ENCODE results near the gene CCDC126. TPM values are rescaled to one million over a fixed set of nuclear protein-coding genes. Genes with fewer than 3 reads are reported as not detected.
A peak's percentile ranks its signal among the peaks of the same experiment; 100 is the strongest.

CCDC126 gene
- total and polyA plus RNA-seq, 3 donors from 2014 or later: 32.0 to 97.2 (median 80.1) TPM

DNA sequence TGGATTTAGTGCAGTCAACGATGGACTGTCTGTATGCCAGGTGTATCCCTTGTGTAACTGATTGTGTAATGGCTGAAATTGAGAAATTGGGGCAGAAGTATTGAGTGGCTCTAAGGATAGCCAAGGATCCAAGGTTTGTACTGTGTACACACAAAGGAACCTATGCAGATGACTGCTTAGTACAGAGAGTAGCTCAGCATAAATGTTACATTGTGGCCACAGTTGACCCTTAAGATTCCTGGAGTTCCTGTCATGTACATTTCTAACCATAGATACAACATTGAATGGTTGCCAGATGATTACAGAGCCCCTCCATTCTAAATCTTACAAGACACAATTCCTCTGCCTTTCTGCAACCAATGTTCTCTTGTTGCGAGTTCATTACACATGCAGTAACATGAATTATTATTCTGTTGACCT is 25.3 kb downstream of the CCDC126 start:
- no peak overlapping the region for H3K4me3 ChIP-seq
- H3K27me3 ChIP-seq: no peaks in the 10 kb centered on the region
- no peaks in the 10 kb centered on the region for H3K36me3 ChIP-seq (ENCODE audit: low read depth, missing control alignments)
- H3K9me3 ChIP-seq: no peaks in the 10 kb centered on the region
- H3K27ac ChIP-seq: no peak overlapping the region
- peak; percentile 58 for DNase-seq
- no peaks in the 10 kb centered on the region for H3K4me1 ChIP-seq
- no peak for TF ChIP-seq POLR2A (IDR thresholded peaks at IDR 0.05)
- TF ChIP-seq, protein P1, sequence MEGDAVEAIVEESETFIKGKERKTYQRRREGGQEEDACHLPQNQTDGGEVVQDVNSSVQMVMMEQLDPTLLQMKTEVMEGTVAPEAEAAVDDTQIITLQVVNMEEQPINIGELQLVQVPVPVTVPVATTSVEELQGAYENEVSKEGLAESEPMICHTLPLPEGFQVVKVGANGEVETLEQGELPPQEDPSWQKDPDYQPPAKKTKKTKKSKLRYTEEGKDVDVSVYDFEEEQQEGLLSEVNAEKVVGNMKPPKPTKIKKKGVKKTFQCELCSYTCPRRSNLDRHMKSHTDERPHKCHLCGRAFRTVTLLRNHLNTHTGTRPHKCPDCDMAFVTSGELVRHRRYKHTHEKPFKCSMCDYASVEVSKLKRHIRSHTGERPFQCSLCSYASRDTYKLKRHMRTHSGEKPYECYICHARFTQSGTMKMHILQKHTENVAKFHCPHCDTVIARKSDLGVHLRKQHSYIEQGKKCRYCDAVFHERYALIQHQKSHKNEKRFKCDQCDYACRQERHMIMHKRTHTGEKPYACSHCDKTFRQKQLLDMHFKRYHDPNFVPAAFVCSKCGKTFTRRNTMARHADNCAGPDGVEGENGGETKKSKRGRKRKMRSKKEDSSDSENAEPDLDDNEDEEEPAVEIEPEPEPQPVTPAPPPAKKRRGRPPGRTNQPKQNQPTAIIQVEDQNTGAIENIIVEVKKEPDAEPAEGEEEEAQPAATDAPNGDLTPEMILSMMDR (IDR thresholded peaks at IDR 0.05): no peak
- 61 to 67% methylated on average over 2 of the region's 2 CpGs for WGBS, 2 donors
- intact Hi-C loops (cut with DNase I; ENCODE audit: low total_unique reads): no loop called here

GRCh38 chr7:23628370-23628769 is 31.2 kb downstream of the CCDC126 start:
- no peaks in the 10 kb centered on the region for H3K9me3 ChIP-seq
- no peaks in the 10 kb centered on the region for H3K36me3 ChIP-seq (ENCODE audit: low read depth, missing control alignments)
- intact Hi-C loops (cut with DNase I; ENCODE audit: low total_unique reads): no loop called here

GRCh38 chr7:23633417-23633816 is 36.2 kb downstream of the CCDC126 start:
- TF ChIP-seq, protein P1 (IDR thresholded peaks at IDR 0.05): no peak
- TF ChIP-seq POLR2A (IDR thresholded peaks at IDR 0.05): no peak
- no peak overlapping the region for H3K4me3 ChIP-seq
- WGBS, 2 donors: 86 to 89% methylated on average over 7 of the region's 7 CpGs
- no peak for DNase-seq
- H3K9me3 ChIP-seq: no peaks in the 10 kb centered on the region
- no peaks in the 10 kb centered on the region for H3K27me3 ChIP-seq
- intact Hi-C loops (cut with DNase I; ENCODE audit: low total_unique reads): no loop called here
- no peaks in the 10 kb centered on the region for H3K36me3 ChIP-seq (ENCODE audit: low read depth, missing control alignments)
- H3K4me1 ChIP-seq: peaks cover 5% of the 10 kb centered on the region
- H3K27ac ChIP-seq: no peak overlapping the region

More at GRCh38 chr7:23628370-23628769, 31.2 kb downstream of the CCDC126 start:
- WGBS, 2 donors: 87 to 100% methylated on average over 2 of the region's 2 CpGs
- DNase-seq: no peak
- H3K27me3 ChIP-seq: no peaks in the 10 kb centered on the region
- H3K27ac ChIP-seq: no peak overlapping the region
- H3K4me3 ChIP-seq: no peak overlapping the region
- no peak for TF ChIP-seq POLR2A (IDR thresholded peaks at IDR 0.05)
- TF ChIP-seq, protein P1 (IDR thresholded peaks at IDR 0.05): no peak
- no peaks in the 10 kb centered on the region for H3K4me1 ChIP-seq

- Histone ChIP-seq H3K36me3 (ENCODE audit: low read depth, missing control alignments) (no peaks in the 10 kb centered on the region), H3K27me3 (no peaks in the 10 kb centered on the region), H3K27ac (no peak overlapping the region), H3K4me3 (no peak overlapping the region), H3K9me3 (no peaks in the 10 kb centered on the region), H3K4me1 (no peaks in the 10 kb centered on the region)
- intact Hi-C loops (cut with DNase I; ENCODE audit: low total_unique reads): no loop called here
- no peak for DNase-seq
- WGBS, 2 donors: 97 to 100% methylated on average over 1 of the region's 1 CpG
- no peak for TF ChIP-seq POLR2A (IDR thresholded peaks at IDR 0.05)
- TF ChIP-seq, protein P1 (IDR thresholded peaks at IDR 0.05): no peak
Measured at GRCh38 chr7:23645822-23646221, 48.6 kb downstream of the CCDC126 start.

DNA sequence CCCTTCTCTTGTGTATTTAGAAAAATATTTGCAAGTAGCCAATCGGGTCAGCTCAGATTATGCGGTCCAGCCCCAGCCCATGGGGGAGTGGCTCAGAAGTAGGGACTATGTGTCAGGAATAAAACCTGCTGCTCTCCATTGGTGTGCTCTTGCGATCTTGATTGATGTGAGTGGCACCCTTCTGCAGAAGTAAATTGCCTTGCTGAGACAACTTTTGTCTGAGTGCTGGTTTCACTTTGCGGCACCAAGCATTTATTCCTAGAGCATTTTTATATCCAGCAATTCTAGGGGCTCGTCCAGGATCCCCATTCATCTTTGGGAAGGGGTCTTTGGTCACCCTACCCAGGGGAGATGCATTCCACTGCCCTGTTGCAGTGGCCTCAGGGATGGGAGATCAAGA is 56.8 kb downstream of the CCDC126 start:
- no peaks in the 10 kb centered on the region for H3K27me3 ChIP-seq
- intact Hi-C loops (cut with DNase I; ENCODE audit: low total_unique reads): no loop called here
- H3K4me1 ChIP-seq: no peaks in the 10 kb centered on the region
- TF ChIP-seq, protein P1 (IDR thresholded peaks at IDR 0.05): no peak
- TF ChIP-seq POLR2A (IDR thresholded peaks at IDR 0.05): no peak
- no peak overlapping the region for H3K4me3 ChIP-seq
- no peaks in the 10 kb centered on the region for H3K36me3 ChIP-seq (ENCODE audit: low read depth, missing control alignments)
- DNase-seq: no peak
- H3K9me3 ChIP-seq: no peaks in the 10 kb centered on the region
- H3K27ac ChIP-seq: no peak overlapping the region
- WGBS, 2 donors: 91 to 94% methylated on average over 5 of the region's 5 CpGs
